Panc1 (cell line): ENCODE measurements around the gene RGS3. TPM values are rescaled to one million over a fixed set of nuclear protein-coding genes. Genes with fewer than 3 reads are reported as not detected.

Source experiments
- ATAC-seq: fragments of 200-7000 bp; cut with Tn5 transposase; 2 replicates; pipeline ENCODE4 v1.9.1; 2020; ENCODE audit warnings: mild to moderate bottlenecking, moderate library complexity
- BruUV-seq: library from RNA; stranded (reverse); fragments of 400-500 nt; replicated peaks from 2 replicates; lab custom pipeline; 2021; lab: Mats Ljungman, UMichigan
- CTCF ChIA-PET: fragments of 300-600 bp; sonication (Branson Sonifier 250); formaldehyde crosslinking; loops from one replicate; lab custom pipeline; 2022; ENCODE audit warnings: antibody characterized with exemption; lab: Charles Lee
- POLR2A ChIA-PET: fragments of 300-600 bp; sonication (Branson Sonifier 250); formaldehyde crosslinking; loops from one replicate; lab custom pipeline; 2022; ENCODE audit warnings: antibody characterized with exemption; lab: Charles Lee
- DNase-seq: peaks from one replicate; pipeline ENCODE4 v3.0.0-alpha.2; 2010; ENCODE audit warnings: low read depth, low spot score
- H3K27ac ChIP-seq: 2 replicates; pipeline ENCODE4 v1.5.1; 2011; ENCODE audit warnings: mild to moderate bottlenecking, low read length, inconsistent platforms
- H3K27me3 ChIP-seq: fragments of 200-500 bp; sonication (Bioruptor generic); 2 replicates; pipeline ENCODE4 v1.6.0; 2014; ENCODE audit warnings: low read length, inconsistent platforms; ENCODE audit not compliant: control insufficient read depth, insufficient read depth
- H3K36me3 ChIP-seq: fragments of 200-500 bp; sonication (Bioruptor generic); 2 replicates; pipeline ENCODE4 v1.5.1; 2014; ENCODE audit warnings: inconsistent platforms, mild to moderate bottlenecking, low read length, moderate library complexity; ENCODE audit not compliant: control insufficient read depth, insufficient read depth
- H3K4me1 ChIP-seq: 2 replicates; pipeline ENCODE4 v1.5.1; 2011; ENCODE audit warnings: inconsistent platforms, mild to moderate bottlenecking, low read length, moderate library complexity; ENCODE audit not compliant: control insufficient read depth, insufficient read depth
- H3K4me3 ChIP-seq, 2 experiments: 2 replicates each; pipeline ENCODE4 v1.5.1; 2011 to 2012; ENCODE audit warnings: low read depth in 2 of 2, low read length in 2 of 2, mild to moderate bottlenecking in 2 of 2, inconsistent platforms in 1 of 2, moderate library complexity in 1 of 2
- H3K9me3 ChIP-seq: fragments of 200-500 bp; sonication (Bioruptor generic); 2 replicates; pipeline ENCODE4 v1.5.1; 2014; ENCODE audit warnings: low read depth, mild to moderate bottlenecking, inconsistent platforms, low read length, moderate library complexity; ENCODE audit not compliant: control insufficient read depth, insufficient read depth
- POLR2AphosphoS5 ChIP-seq: IDR thresholded peaks from 2 replicates; pipeline ENCODE4 v1.6.1; 2012; ENCODE audit warnings: mild to moderate bottlenecking, low read depth, low read length, moderate library complexity
- SIN3A ChIP-seq: IDR thresholded peaks from 2 replicates; pipeline ENCODE4 v1.6.1; 2012; ENCODE audit warnings: low read depth, mild to moderate bottlenecking, low read length, moderate library complexity, borderline replicate concordance; ENCODE audit not compliant: insufficient read depth
- TCF7L2 ChIP-seq: IDR thresholded peaks from 2 replicates; pipeline ENCODE4 v1.6.1; 2011; ENCODE audit warnings: mild to moderate bottlenecking, low read depth, low read length, inconsistent platforms
- in situ Hi-C: cut with HindIII; loops from 2 replicates; pipeline ENCODE4 v1.10.0; 2016; ENCODE audit warnings: low sequenced_read_pairs, low pct_unique_long_range_greater_than_20kb
- intact Hi-C: fragments of 100-400 bp; cut with micrococcal nuclease; formaldehyde crosslinking; loops from one replicate; pipeline ENCODE4 v1.10.0; 2022; ENCODE audit not compliant: unreplicated experiment
- total RNA-seq: library from RNA; stranded (reverse); gene quantifications from one replicate; pipeline ENCODE4 v1.2.1, GENCODE V29; 2021; ENCODE audit not compliant: unreplicated experiment
- TF ChIP-seq, protein P1 (sequence below): fragments of 450-650 bp; IDR thresholded peaks from 2 replicates; pipeline ENCODE4 v1.5.1; 2017; ENCODE audit warnings: mild to moderate bottlenecking
- TF ChIP-seq, protein P2 (sequence below), 2 experiments: IDR thresholded peaks; 2 replicates each; pipeline ENCODE4 v1.6.1; 2011 to 2012; ENCODE audit warnings: low read depth in 2 of 2, control low read depth in 1 of 2, low read length in 1 of 2, mild to moderate bottlenecking in 1 of 2, moderate library complexity in 1 of 2; ENCODE audit not compliant: insufficient read depth in 1 of 2

RGS3 gene
- total RNA-seq, 1 experiment from 2014 or later, result 15.1 TPM

DNA sequence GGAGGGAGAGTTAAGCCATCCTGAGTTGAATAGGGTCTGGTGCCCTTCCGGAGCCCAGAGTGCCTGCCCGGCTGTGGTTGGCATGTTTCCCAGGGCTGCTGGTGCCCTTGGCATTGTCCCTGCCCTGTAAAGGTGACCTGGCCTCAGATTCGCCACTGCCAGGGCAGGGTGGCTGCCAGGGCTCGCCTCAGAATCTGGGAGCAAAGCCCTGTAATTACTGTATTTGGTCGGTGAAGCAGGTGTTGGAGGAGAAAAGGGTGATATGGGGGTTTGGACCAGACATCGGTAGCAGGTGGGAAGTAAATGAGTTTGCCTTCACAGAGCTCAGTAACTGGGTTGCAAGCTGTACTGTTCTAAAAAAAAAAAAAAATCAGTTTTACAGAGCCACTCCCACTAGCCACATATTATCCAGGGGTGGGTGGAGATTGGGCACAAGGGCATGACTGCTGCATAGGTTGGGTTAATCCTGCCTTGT is 47.6 kb downstream of the RGS3 start:
- ATAC-seq, result no peak
- in situ Hi-C loops (no loop called here), intact Hi-C loops (no loop called here)
- H3K36me3 ChIP-seq, result no peaks in the 10 kb centered on the region
- H3K4me1 ChIP-seq, result no peaks in the 10 kb centered on the region
- ChIA-PET POLR2A (no interaction called here), CTCF (no interaction called here)
- TF ChIP-seq POLR2AphosphoS5 (no peak), SIN3A (no peak), TCF7L2 (no peak)
- TF ChIP-seq, protein P1, sequence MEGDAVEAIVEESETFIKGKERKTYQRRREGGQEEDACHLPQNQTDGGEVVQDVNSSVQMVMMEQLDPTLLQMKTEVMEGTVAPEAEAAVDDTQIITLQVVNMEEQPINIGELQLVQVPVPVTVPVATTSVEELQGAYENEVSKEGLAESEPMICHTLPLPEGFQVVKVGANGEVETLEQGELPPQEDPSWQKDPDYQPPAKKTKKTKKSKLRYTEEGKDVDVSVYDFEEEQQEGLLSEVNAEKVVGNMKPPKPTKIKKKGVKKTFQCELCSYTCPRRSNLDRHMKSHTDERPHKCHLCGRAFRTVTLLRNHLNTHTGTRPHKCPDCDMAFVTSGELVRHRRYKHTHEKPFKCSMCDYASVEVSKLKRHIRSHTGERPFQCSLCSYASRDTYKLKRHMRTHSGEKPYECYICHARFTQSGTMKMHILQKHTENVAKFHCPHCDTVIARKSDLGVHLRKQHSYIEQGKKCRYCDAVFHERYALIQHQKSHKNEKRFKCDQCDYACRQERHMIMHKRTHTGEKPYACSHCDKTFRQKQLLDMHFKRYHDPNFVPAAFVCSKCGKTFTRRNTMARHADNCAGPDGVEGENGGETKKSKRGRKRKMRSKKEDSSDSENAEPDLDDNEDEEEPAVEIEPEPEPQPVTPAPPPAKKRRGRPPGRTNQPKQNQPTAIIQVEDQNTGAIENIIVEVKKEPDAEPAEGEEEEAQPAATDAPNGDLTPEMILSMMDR, result no peak
- TF ChIP-seq, protein P2, sequence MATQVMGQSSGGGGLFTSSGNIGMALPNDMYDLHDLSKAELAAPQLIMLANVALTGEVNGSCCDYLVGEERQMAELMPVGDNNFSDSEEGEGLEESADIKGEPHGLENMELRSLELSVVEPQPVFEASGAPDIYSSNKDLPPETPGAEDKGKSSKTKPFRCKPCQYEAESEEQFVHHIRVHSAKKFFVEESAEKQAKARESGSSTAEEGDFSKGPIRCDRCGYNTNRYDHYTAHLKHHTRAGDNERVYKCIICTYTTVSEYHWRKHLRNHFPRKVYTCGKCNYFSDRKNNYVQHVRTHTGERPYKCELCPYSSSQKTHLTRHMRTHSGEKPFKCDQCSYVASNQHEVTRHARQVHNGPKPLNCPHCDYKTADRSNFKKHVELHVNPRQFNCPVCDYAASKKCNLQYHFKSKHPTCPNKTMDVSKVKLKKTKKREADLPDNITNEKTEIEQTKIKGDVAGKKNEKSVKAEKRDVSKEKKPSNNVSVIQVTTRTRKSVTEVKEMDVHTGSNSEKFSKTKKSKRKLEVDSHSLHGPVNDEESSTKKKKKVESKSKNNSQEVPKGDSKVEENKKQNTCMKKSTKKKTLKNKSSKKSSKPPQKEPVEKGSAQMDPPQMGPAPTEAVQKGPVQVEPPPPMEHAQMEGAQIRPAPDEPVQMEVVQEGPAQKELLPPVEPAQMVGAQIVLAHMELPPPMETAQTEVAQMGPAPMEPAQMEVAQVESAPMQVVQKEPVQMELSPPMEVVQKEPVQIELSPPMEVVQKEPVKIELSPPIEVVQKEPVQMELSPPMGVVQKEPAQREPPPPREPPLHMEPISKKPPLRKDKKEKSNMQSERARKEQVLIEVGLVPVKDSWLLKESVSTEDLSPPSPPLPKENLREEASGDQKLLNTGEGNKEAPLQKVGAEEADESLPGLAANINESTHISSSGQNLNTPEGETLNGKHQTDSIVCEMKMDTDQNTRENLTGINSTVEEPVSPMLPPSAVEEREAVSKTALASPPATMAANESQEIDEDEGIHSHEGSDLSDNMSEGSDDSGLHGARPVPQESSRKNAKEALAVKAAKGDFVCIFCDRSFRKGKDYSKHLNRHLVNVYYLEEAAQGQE (IDR thresholded peaks at IDR 0.05; ENCODE audit: insufficient read depth in 1 of 2, low read depth in 2 of 2, low read length in 1 of 2), result no peak
- no TSS peak for BruUV-seq
- H3K27ac ChIP-seq, result no peak overlapping the region
- no peak overlapping the region for H3K4me3 ChIP-seq
- DNase-seq, result no peak
- no peaks in the 10 kb centered on the region for H3K27me3 ChIP-seq
- no peaks in the 10 kb centered on the region for H3K9me3 ChIP-seq

DNA sequence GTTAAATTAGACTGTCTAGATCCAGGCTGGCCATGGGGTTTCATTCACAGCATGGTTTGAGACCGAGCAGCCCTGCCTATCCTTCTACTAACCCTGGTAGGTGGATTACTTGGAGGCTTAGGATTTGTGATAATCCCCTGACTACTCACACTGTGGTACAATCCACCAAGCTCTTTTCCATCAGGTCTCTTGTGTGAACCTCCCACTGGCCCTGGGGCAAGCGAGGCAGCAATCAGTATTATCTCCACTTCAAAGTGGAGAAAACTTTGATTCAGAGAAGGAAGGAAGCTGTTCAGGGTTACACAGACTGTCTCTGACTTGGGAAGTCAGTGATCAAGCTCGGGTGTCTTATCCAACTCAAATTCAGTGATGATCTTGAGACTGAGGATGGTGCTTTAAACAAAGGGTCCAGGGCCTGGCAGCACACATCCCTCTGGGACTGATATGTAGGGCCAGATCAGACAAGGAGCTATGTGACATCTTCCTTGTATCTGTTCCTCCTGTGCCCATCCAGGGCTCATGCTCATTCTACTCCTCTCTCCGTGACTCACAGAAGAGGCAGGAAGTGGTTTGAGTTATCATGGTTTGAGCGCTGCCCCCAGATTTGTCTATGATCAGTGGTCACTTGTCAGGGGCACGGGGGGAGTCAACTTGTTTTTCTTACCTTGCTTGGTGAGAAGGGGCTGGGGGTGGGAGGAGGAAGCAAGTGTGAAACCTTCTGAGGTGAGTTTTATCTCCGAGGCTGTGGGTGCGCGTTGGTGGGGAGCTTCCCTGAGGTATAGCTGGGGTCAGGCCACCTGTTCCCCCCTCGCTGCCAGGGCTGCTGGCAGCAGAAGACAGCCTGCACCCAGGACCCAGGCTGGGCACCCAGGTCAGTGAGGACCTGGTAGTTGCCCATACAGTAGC is 48.6 kb downstream of the RGS3 start:
- no peak for DNase-seq
- ATAC-seq, result no peak
- H3K27me3 ChIP-seq, result no peaks in the 10 kb centered on the region
- no peaks in the 10 kb centered on the region for H3K36me3 ChIP-seq
- CTCF ChIA-PET, result interaction anchor here (0.7 kb wide), 1 partner anchor 121 kb away, joined by 5 read pairs; no protein-coding TSS in a partner anchor
- intact Hi-C loops (no loop called here), in situ Hi-C loops (no loop called here)
- H3K4me1 ChIP-seq, result no peaks in the 10 kb centered on the region
- H3K9me3 ChIP-seq, result no peaks in the 10 kb centered on the region
- no peak overlapping the region for H3K27ac ChIP-seq
- BruUV-seq, result no TSS peak
- POLR2A ChIA-PET, result no interaction called here
- H3K4me3 ChIP-seq, result no peak overlapping the region
- TF ChIP-seq TCF7L2, result no peak
- TF ChIP-seq, protein P2 (IDR thresholded peaks at IDR 0.05; ENCODE audit: insufficient read depth in 1 of 2, low read depth in 2 of 2, low read length in 1 of 2), result no peak
- TF ChIP-seq, protein P1, result no peak
- no peak for TF ChIP-seq SIN3A
- TF ChIP-seq POLR2AphosphoS5, result no peak
